Brain microvascular endothelial cell (primary cell): ENCODE results near the gene MAN2A1.
"Not testable (repeated sequence)": the region's sequence is repeated elsewhere in the genome, so short reads cannot be mapped to it uniquely, and the experiment has no call there.

Source experiments
- DNase-seq: peaks from one replicate; pipeline ENCODE4 v3.0.0-alpha.2; 2020
- H3K27ac ChIP-seq: fragments of 250-450 bp; sonication (Bioruptor Pico); 2 replicates; pipeline ENCODE4 v1.5.1; 2020; ENCODE audit warnings: mild to moderate bottlenecking, moderate library complexity
- H3K27me3 ChIP-seq: fragments of 250-450 bp; sonication (Bioruptor Pico); replicated peaks from 2 replicates; pipeline ENCODE4 v1.5.1; 2020; ENCODE audit warnings: mild to moderate bottlenecking
- H3K36me3 ChIP-seq: fragments of 250-450 bp; sonication (Bioruptor Pico); replicated peaks from 2 replicates; pipeline ENCODE4 v1.5.1; 2020; ENCODE audit warnings: mild to moderate bottlenecking
- H3K4me3 ChIP-seq: 2 replicates; pipeline ENCODE4 v1.5.1; 2011; ENCODE audit warnings: low read depth, mild to moderate bottlenecking, control low read depth, low read length, moderate library complexity
- in situ Hi-C: cut with HindIII; loops from 2 replicates; pipeline ENCODE4 v1.10.0; 2017; ENCODE audit warnings: low sequenced_read_pairs, low pct_ligation_motif_present
- TF ChIP-seq, protein P1 (sequence below): IDR thresholded peaks from 2 replicates; pipeline ENCODE4 v1.5.1; 2011; ENCODE audit warnings: low read depth, mild to moderate bottlenecking, moderate library complexity, low read length, control low read depth, inconsistent platforms; ENCODE audit errors: missing control alignments

The MAN2A1 gene

DNA sequence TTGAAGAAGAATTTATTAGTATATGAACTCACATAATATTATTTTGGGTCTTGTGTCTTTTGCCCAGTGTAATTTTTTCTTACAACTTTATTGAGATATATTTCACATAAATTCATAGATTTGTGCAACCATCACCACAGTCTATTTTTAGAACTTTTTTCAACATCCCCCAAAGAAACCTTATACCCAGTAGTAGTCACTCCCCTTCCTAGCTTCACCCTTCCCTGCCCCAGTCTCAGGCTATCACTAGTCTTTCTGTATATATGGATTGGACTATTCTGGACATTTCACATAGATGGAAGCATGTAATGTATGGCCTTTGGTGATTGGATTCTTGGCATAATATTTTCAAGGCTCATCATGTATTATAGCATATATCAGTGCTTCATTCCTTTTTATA is 67.8 kb downstream of the MAN2A1 start:
- Histone ChIP-seq H3K27me3 (no peaks in the 10 kb centered on the region), H3K27ac (no peak overlapping the region), H3K4me3 (no peak overlapping the region), H3K36me3 (peaks cover 2% of the 10 kb centered on the region)
- TF ChIP-seq, protein P1, sequence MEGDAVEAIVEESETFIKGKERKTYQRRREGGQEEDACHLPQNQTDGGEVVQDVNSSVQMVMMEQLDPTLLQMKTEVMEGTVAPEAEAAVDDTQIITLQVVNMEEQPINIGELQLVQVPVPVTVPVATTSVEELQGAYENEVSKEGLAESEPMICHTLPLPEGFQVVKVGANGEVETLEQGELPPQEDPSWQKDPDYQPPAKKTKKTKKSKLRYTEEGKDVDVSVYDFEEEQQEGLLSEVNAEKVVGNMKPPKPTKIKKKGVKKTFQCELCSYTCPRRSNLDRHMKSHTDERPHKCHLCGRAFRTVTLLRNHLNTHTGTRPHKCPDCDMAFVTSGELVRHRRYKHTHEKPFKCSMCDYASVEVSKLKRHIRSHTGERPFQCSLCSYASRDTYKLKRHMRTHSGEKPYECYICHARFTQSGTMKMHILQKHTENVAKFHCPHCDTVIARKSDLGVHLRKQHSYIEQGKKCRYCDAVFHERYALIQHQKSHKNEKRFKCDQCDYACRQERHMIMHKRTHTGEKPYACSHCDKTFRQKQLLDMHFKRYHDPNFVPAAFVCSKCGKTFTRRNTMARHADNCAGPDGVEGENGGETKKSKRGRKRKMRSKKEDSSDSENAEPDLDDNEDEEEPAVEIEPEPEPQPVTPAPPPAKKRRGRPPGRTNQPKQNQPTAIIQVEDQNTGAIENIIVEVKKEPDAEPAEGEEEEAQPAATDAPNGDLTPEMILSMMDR = no peak
- in situ Hi-C loops = no loop called here
- DNase-seq = no peak

DNA sequence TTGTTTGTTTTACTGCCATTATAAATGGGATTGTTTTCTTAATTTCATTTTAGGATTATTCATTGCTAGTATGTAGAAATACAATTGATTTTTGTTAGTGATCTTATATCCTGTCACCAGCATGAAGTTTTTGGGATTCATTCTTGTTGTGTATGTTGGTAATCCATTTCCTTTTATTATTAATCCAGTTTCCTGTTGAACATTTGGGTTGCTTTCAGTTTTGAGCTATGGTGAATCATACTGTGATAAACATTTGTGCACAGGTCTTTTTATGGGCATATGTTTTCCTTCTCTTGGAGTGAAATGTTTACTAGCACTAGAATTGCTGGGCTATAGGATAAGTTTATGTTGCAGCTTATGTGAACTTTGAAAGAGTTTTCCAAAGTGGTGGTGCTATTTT is 69.6 kb downstream of the MAN2A1 start:
- H3K36me3 ChIP-seq = peaks cover 9% of the 10 kb centered on the region
- H3K27ac ChIP-seq = peak overlapping the region; percentile 13
- H3K4me3 ChIP-seq = no peak overlapping the region
- DNase-seq = peak; percentile 20
- TF ChIP-seq, protein P1 = no peak
- H3K27me3 ChIP-seq = no peaks in the 10 kb centered on the region
- in situ Hi-C loops = no loop called here

DNA sequence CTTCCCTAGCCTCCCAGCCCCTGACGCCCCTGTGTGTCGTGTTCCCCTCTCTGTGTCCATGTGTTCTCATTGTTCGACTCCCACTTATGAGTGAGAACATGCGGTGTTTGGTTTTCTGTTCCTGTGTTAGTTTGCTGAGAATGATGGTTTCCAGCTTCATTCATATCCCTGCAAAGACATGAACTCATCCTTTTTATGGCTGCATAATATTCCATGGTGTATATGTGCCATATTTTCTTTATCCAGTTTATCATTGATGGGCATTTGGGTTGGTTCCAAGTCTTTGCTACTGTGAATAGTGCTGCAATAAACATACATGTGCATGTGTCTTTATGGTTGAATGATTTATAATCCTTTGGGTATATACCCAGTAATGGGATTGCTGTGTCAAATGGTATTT is 70.4 kb downstream of the MAN2A1 start:
- H3K27ac ChIP-seq, in situ Hi-C loops, DNase-seq: not testable (repeated sequence)

DNA sequence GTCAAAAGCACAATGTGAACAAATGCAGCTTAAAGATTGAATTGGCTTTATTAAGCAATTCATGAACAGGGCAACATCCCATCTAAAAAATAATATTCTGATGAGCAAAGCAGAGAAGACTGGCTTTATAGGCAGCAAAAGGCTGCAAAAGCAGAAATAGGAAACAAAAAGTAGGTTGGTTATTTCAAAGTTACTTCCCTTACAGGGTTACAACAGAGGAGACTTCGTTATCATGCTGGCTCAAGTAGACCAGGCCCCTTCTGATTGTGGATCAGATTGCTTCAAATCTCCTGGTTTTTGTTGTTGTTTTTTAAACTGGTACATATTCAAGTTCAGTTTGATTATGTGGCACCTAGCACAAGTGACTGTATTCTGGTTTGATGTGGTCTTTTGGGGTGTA is 73.1 kb downstream of the MAN2A1 start:
- in situ Hi-C loops = no loop called here
- H3K27ac ChIP-seq = no peak overlapping the region
- DNase-seq = no peak
- no peaks in the 10 kb centered on the region for H3K27me3 ChIP-seq
- H3K4me3 ChIP-seq = no peak overlapping the region
- TF ChIP-seq, protein P1 = no peak
- H3K36me3 ChIP-seq = peaks cover 9% of the 10 kb centered on the region

More for the DNA sequence above, 70.4 kb downstream of the MAN2A1 start:
- not testable (repeated sequence) for H3K36me3 ChIP-seq, H3K4me3 ChIP-seq, H3K27me3 ChIP-seq

DNA sequence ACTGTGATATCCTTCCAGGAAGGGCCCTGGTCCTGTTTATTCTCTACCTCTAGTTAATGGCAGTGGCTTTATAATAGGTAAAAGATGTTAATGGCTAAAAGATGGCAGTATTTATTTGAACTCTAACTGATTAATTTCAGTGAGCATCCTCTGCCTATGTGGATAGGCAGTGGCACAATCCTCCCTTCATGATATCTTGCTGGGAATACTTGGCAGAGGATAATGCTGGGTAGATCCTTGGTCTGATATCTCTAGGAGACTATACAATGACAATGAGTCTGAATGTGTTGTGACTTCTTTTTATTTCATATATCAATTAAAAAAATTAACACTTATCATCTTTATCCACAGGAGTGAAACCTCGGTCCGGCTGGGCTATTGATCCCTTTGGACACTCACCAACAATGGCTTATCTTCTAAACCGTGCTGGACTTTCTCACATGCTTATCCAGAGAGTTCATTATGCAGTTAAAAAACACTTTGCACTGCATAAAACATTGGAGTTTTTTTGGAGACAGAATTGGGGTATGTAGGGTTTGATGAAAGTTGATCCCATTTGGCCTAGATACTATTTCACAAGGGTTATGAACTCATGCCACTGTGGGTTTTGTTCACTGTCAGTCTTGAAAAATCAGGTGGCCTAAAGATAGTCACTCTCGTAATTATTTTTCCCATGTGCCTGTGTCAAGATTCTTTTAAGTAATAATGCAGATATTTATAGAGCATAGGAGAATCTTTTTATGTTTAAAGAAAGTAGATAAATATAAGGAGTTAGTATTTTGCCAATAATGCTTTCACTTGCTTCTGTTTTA is 77.7 kb downstream of the MAN2A1 start:
- Histone ChIP-seq H3K27ac (no peak overlapping the region), H3K27me3 (no peaks in the 10 kb centered on the region), H3K36me3 (peaks cover 9% of the 10 kb centered on the region), H3K4me3 (no peak overlapping the region)
- no peak for DNase-seq
- TF ChIP-seq, protein P1 = no peak
- in situ Hi-C loops = no loop called here

DNA sequence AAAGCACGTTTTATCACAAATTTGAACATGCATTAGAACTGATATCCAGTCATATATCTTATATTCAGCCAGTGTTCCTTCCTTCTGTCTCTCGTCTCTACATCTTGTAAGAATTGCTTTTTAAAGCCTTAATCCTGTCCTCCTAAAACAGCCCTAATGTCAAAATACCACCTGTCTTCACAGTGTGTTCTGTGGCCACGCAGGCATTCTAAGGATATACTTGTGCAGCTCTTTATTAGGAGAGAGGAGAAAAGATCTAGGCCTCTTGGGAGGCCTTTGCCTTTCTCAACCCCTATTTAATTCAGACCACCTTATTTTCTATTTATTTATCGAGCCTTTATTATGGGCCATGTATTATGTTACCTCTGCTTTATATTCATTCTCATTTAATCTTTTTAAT is 78.3 kb downstream of the MAN2A1 start:
- Histone ChIP-seq H3K27me3 (no peaks in the 10 kb centered on the region), H3K27ac (no peak overlapping the region), H3K4me3 (no peak overlapping the region), H3K36me3 (peaks cover 6% of the 10 kb centered on the region)
- in situ Hi-C loops = no loop called here
- DNase-seq = no peak
- TF ChIP-seq, protein P1 = no peak
